Aorta (tissue), 5 donors: ENCODE data around the gene SAMD4B. TPM values are rescaled to one million over a fixed set of nuclear protein-coding genes. Genes with fewer than 3 reads are reported as not detected.
A peak's percentile ranks its signal among the peaks of the same experiment; 100 is the strongest.
"Not testable (repeated sequence)": the region's sequence is repeated elsewhere in the genome, so short reads cannot be mapped to it uniquely, and the experiment has no call there.

Experiments used
- ATAC-seq: fragments of 200-7000 bp; cut with Tn5 transposase; one replicate; pipeline ENCODE4 v1.9.1; 2022; ENCODE audit warnings: moderate library complexity; ENCODE audit not compliant: low FRiP score
- DNase-seq, 2 donors: peaks; one replicate each; pipeline ENCODE4 v3.0.0-alpha.2; 2020
- H3K27ac ChIP-seq, 2 donors: one replicate each; pipeline ENCODE4 v1.5.1; 2013; ENCODE audit warnings: low read length in 2 of 2, mild to moderate bottlenecking in 2 of 2, moderate library complexity in 2 of 2, control low read depth in 1 of 2, inconsistent platforms in 1 of 2, low read depth in 1 of 2
- H3K27me3 ChIP-seq, 2 donors: one replicate each; pipeline ENCODE4 v1.6.1; 2013; ENCODE audit warnings: control low read depth in 1 of 2, low read length in 1 of 2, mild to moderate bottlenecking in 1 of 2, moderate library complexity in 1 of 2; ENCODE audit not compliant: insufficient read depth in 2 of 2, control insufficient read depth in 1 of 2
- H3K36me3 ChIP-seq, 2 donors: one replicate each; pipeline ENCODE4 v1.6.1; 2013; ENCODE audit warnings: control low read depth in 1 of 2, low read length in 1 of 2, mild to moderate bottlenecking in 1 of 2; ENCODE audit not compliant: insufficient read depth in 2 of 2, control insufficient read depth in 1 of 2
- H3K4me1 ChIP-seq, 2 donors: one replicate each; pipeline ENCODE4 v1.6.1; 2013; ENCODE audit warnings: low read length in 2 of 2, control low read depth in 1 of 2, mild to moderate bottlenecking in 1 of 2, moderate library complexity in 1 of 2; ENCODE audit not compliant: insufficient read depth in 2 of 2, control insufficient read depth in 1 of 2
- H3K4me3 ChIP-seq, 2 donors: one replicate each; pipeline ENCODE4 v1.5.1; 2013; ENCODE audit warnings: low read length in 2 of 2, control low read depth in 1 of 2, mild to moderate bottlenecking in 1 of 2
- H3K9me3 ChIP-seq: one replicate; pipeline ENCODE4 v1.6.1; 2013; ENCODE audit warnings: mild to moderate bottlenecking, low read length; ENCODE audit not compliant: control insufficient read depth
- WGBS, 2 donors: extraction: QIAGEN DNeasy Blood & Tissue Kit; methylation state at CpG; one replicate each; pipeline ENCODE4 v1.1.7; 2013; 5-methylcytosine and 5-hydroxymethylcytosine counted together
- intact Hi-C, 2 donors: fragments of 100-400 bp; cut with DNase I; formaldehyde crosslinking; loops; one replicate each; pipeline versions ENCODE4 v1.14.2 to v1.15.0; 2022
- polyA plus RNA-seq, 2 donors: library from polyadenylated mRNA; stranded (reverse); fragments of 200-250 nt; gene quantifications; one replicate each; pipeline ENCODE4 v1.2.3, GENCODE V29; 2013
- total RNA-seq, 2 donors: library from RNA; stranded (reverse); fragmentation: NEBNext Ultra II Directional; extraction: Animal tissue kit (Norgen Biotek cat#: 25700); gene quantifications; one replicate each; pipeline ENCODE4 v1.2.1, GENCODE V29; 2021
- donor health status: healthy with polysubstance abuse.
- donor health status: Bipolar disorder and iron deficiency.
- donor health status: DM: no; HTN: no; CAD: no.
- donor health status: DM: no; HTN: no; CAD: no.
- donor health status: DM: yes; HTN: yes; CAD: no.

Gene SAMD4B
- total and polyA plus RNA-seq, 4 donors, result 33.6 to 120 (median 105) TPM

GRCh38 chr19:39365531-39365930 lies 23.3 kb downstream of the SAMD4B start:
- ATAC-seq, result no peak

DNA sequence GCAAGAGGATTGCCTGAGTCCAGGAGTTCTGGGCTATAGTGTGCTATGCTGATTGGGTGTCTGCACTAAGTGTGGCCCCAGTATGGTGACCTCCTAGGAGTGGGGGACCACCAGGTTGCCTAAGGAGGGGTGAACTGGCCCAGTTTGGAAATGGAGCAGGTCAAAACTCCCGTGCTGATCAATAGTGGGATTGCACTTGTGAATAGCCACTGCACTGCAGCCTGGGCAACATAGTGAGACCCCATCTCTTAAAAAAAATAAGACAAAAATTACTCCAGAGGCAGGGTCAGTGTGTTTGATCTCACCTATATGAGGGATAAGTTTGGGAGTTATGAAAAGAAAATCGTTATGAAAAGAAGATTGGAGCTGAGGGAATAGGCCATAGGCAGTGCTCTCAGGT lies 27.0 kb downstream of the SAMD4B start:
- Histone ChIP-seq H3K36me3 (peaks cover 0 to 4% of the 10 kb centered on the region in 2 donors), H3K27ac (no peak overlapping the region), H3K9me3 (no peaks in the 10 kb centered on the region), H3K4me1 (peaks cover 0 to 3% of the 10 kb centered on the region in 2 donors), H3K27me3 (no peaks in the 10 kb centered on the region), H3K4me3 (no peak overlapping the region)
- intact Hi-C loops, result no loop called here
- DNase-seq (peak in 1 of 2 donors; percentile 7), ATAC-seq (no peak)
- 85 to 93% methylated on average over 2 of the region's 2 CpGs for WGBS, 2 donors

More at GRCh38 chr19:39365531-39365930, 23.3 kb downstream of the SAMD4B start:
- Histone ChIP-seq H3K4me3 (no peak overlapping the region), H3K4me1 (no peaks in the 10 kb centered on the region), H3K27ac (no peak overlapping the region), H3K27me3 (no peaks in the 10 kb centered on the region), H3K9me3 (no peaks in the 10 kb centered on the region), H3K36me3 (peaks cover 0 to 4% of the 10 kb centered on the region in 2 donors)
- intact Hi-C loops, result no loop called here
- DNase-seq, result no peak
- WGBS, 2 donors, result 100% methylated on average over 1 of the region's 1 CpG

GRCh38 chr19:39370735-39371134 lies 28.5 kb downstream of the SAMD4B start:
- 87 to 90% methylated on average over 5 of the region's 5 CpGs for WGBS, 2 donors
- intact Hi-C loops, result no loop called here
- DNase-seq, result no peak
- H3K36me3 ChIP-seq, result peaks cover 0 to 4% of the 10 kb centered on the region in 2 donors
- H3K27ac ChIP-seq, result no peak overlapping the region
- no peaks in the 10 kb centered on the region for H3K27me3 ChIP-seq
- peaks cover 0 to 3% of the 10 kb centered on the region in 2 donors for H3K4me1 ChIP-seq
- no peak overlapping the region for H3K4me3 ChIP-seq
- no peak for ATAC-seq
- no peaks in the 10 kb centered on the region for H3K9me3 ChIP-seq

- peaks cover 0 to 11% of the 10 kb centered on the region in 2 donors for H3K36me3 ChIP-seq
- H3K4me1 ChIP-seq, result peaks cover 0 to 3% of the 10 kb centered on the region in 2 donors
- intact Hi-C loops, result no loop called here
- WGBS, 2 donors, result 19 to 22% methylated on average over 8 of the region's 8 CpGs
- ATAC-seq, result peak; percentile 93
- H3K27me3 ChIP-seq, result no peaks in the 10 kb centered on the region
- H3K27ac ChIP-seq, result peak overlapping the region; percentile 88 to 96
- no peaks in the 10 kb centered on the region for H3K9me3 ChIP-seq
- no peak overlapping the region for H3K4me3 ChIP-seq
- peak; percentile 86 to 92 for DNase-seq
Observed at GRCh38 chr19:39372047-39372802, 30.0 kb downstream of the SAMD4B start.

- H3K27ac ChIP-seq, result peak overlapping the region; percentile 88 to 96
- H3K4me1 ChIP-seq, result peaks cover 0 to 3% of the 10 kb centered on the region in 2 donors
- 3 to 11% methylated on average over 2 of the region's 2 CpGs for WGBS, 2 donors
- peak in 1 of 2 donors; percentile 73 for DNase-seq
- peak; percentile 39 for ATAC-seq
- H3K27me3 ChIP-seq, result no peaks in the 10 kb centered on the region
- H3K9me3 ChIP-seq, result no peaks in the 10 kb centered on the region
- intact Hi-C loops, result no loop called here
- no peak overlapping the region for H3K4me3 ChIP-seq
- H3K36me3 ChIP-seq, result peaks cover 0 to 16% of the 10 kb centered on the region in 2 donors
Observed at GRCh38 chr19:39372941-39373340, 30.7 kb downstream of the SAMD4B start.

- no peak for ATAC-seq
- Histone ChIP-seq H3K36me3 (peaks cover under 1 to 21% of the 10 kb centered on the region in 2 donors), H3K27ac (no peak overlapping the region)
Observed at GRCh38 chr19:39375929-39376328, 33.7 kb downstream of the SAMD4B start.

DNA sequence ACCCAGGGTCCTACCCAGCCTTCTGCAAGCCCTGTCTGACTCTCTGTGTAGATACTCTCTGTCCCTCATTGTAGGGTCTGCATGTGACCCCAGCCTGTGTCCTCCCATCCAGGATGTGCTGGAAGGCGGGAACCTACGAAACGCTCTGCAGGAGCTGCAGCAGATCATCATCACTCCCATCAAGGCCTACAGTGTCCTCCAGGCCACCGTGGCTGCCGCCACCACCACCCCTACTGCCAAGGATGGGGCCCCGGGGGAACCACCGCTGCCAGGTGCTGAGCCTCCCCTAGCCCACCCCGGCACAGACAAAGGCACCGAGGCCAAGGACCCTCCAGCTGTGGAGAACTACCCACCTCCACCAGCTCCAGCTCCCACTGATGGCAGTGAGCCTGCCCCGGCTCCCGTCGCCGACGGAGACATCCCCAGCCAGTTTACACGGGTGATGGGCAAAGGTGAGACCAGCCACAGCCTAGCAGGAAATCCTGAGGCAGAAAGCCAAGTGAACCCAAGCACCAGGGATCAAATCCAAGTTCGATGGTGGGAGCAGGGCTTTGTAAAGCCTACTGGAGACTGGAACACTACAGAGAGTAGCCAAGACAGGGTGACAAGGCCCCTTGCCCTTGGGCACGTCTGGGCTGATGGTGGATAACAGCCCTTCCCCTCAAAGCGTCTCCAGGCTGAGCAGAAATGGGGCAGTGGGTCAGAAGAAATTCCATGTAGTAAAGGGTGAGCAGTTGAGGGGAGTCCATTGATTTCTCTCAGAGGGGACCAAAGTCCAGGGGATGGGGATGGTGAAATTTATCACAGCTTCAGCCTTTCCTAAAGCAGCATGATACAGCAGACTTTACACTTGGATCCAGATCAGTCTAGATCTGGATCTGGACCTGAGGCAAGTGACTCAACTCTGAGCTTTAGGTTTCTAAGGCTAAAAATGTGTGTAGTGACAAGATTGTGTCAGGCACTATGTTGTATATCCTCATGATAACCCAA lies 35.4 kb downstream of the SAMD4B start:
- H3K27ac ChIP-seq, result no peak overlapping the region
- peaks cover 2 to 25% of the 10 kb centered on the region in 2 donors for H3K36me3 ChIP-seq
- ATAC-seq (no peak), DNase-seq (no peak)
- no peaks in the 10 kb centered on the region for H3K27me3 ChIP-seq
- H3K4me3 ChIP-seq, result no peak overlapping the region
- intact Hi-C loops, result no loop called here
- no peaks in the 10 kb centered on the region for H3K4me1 ChIP-seq
- no peaks in the 10 kb centered on the region for H3K9me3 ChIP-seq
- WGBS, 2 donors, result 87% methylated on average over 16 to 18 of the region's 18 CpGs

More at GRCh38 chr19:39375929-39376328, 33.7 kb downstream of the SAMD4B start:
- peaks cover 0 to 3% of the 10 kb centered on the region in 2 donors for H3K4me1 ChIP-seq
- no peak overlapping the region for H3K4me3 ChIP-seq
- H3K27me3 ChIP-seq, result no peaks in the 10 kb centered on the region
- intact Hi-C loops, result no loop called here
- no peak for DNase-seq
- no peaks in the 10 kb centered on the region for H3K9me3 ChIP-seq

DNA sequence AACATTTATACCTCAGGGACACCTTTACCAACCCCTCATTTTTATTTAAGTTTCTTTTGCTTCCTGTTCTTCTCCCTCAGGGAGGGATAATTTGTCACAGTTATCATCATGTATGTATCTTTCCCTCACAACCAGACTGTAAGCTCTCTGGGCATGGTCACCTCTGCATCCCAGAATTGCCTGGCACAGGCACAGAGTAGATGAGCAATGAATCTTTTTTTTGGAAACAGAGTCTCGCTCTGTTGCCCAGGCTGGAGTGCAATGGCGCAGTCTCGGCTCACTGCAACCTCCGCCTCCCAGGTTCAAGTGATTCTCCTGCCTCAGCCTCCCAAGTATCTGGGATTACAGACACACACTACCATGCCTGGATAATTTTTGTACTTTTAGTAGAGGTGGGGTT lies 37.1 kb downstream of the SAMD4B start:
- DNase-seq, H3K4me1 ChIP-seq, H3K27me3 ChIP-seq, H3K9me3 ChIP-seq, H3K27ac ChIP-seq, H3K4me3 ChIP-seq, ATAC-seq, intact Hi-C loops: not testable (repeated sequence)
- WGBS, 2 donors, result 93 to 94% methylated on average over 4 of the region's 4 CpGs
- peaks cover 2 to 25% of the 10 kb centered on the region in 2 donors for H3K36me3 ChIP-seq
